GM12878 (cell line): ENCODE measurements around the gene S100A9. TPM values are rescaled to one million over a fixed set of nuclear protein-coding genes. Genes with fewer than 3 reads are reported as not detected.
A peak's percentile ranks its signal among the peaks of the same experiment; 100 is the strongest.

Experiments used
- ATF7 ChIP-seq: fragments of 450-650 bp; IDR thresholded peaks from 2 replicates; pipeline ENCODE4 v1.6.1; 2016; ENCODE audit warnings: low read depth, mild to moderate bottlenecking
- BHLHE40 ChIP-seq, 2 experiments: fragments of 450-650 bp in 1 of 2; IDR thresholded peaks; 2 replicates each; pipeline ENCODE4 v1.6.1; 2011 to 2017; ENCODE audit warnings: low read depth in 2 of 2, borderline replicate concordance in 1 of 2, improper control_type of control experiment in 1 of 2, low read length in 1 of 2, mild to moderate bottlenecking in 1 of 2
- CHD1 ChIP-seq: IDR thresholded peaks from 2 replicates; pipeline ENCODE4 v1.6.1; 2012; ENCODE audit warnings: low read depth, low read length, improper control_type of control experiment
- FOXM1 ChIP-seq: IDR thresholded peaks from 2 replicates; pipeline ENCODE4 v1.6.1; 2012; ENCODE audit warnings: low read depth, mild to moderate bottlenecking, inconsistent platforms, low read length, moderate library complexity
- IKZF1 ChIP-seq: fragments of 450-650 bp; conservative IDR thresholded peaks from 2 replicates; pipeline ENCODE4 v1.6.1; 2017; ENCODE audit warnings: antibody characterized with exemption, mild to moderate bottlenecking
- JUNB ChIP-seq: IDR thresholded peaks from 2 replicates; pipeline ENCODE4 v1.6.1; 2016; ENCODE audit warnings: antibody characterized with exemption, mild to moderate bottlenecking
- PML ChIP-seq: IDR thresholded peaks from 2 replicates; pipeline ENCODE4 v1.6.1; 2012; ENCODE audit warnings: low read length, inconsistent platforms
- POLR2AphosphoS5 ChIP-seq: IDR thresholded peaks from 2 replicates; pipeline ENCODE4 v1.6.1; 2011; ENCODE audit warnings: mild to moderate bottlenecking, low read length, inconsistent platforms
- RCOR1 ChIP-seq: conservative IDR thresholded peaks from 2 replicates; pipeline ENCODE4 v1.6.1; 2012; ENCODE audit warnings: low read depth, low read length, improper control_type of control experiment
- STAT3 ChIP-seq: IDR thresholded peaks from 2 replicates; pipeline ENCODE4 v1.6.1; 2011; ENCODE audit warnings: low read depth, low read length, improper control_type of control experiment
- YY1 ChIP-seq: IDR thresholded peaks from 2 replicates; pipeline ENCODE4 v1.6.1; 2011; ENCODE audit warnings: low read depth, mild to moderate bottlenecking, low read length
- ZNF24 ChIP-seq: fragments of 450-650 bp; IDR thresholded peaks from 2 replicates; pipeline ENCODE4 v1.6.1; 2017; ENCODE audit warnings: antibody characterized with exemption, mild to moderate bottlenecking
- polyA plus RNA-seq, 11 experiments: library from polyadenylated mRNA; depleted of rRNA in 4 of 11; unstranded in 6 of 11; stranded (reverse) in 5 of 11; fragments of >200 nt; fragmentation: Nextera tagmentation in 4 of 11; fragmentation: Illumina TruSeq in 1 of 11; extraction: Ambion mirVana in 4 of 11; extraction: Trizol in 1 of 11; gene quantifications; 1 replicate in 1 of 11; 2 replicates in 10 of 11; pipeline versions ENCODE4 v1.2.1 to v1.2.3, GENCODE V29; 2011 to 2016; ENCODE audit warnings: inconsistent platforms in 2 of 11, missing spikeins in 2 of 11, low read depth in 1 of 11
- total RNA-seq, 4 experiments: library from RNA; depleted of rRNA in 3 of 4; stranded (reverse); fragments of >200 nt in 3 of 4; fragmentation: Illumina TruSeq in 1 of 4; extraction: Trizol in 1 of 4; gene quantifications; 2 replicates each; pipeline versions ENCODE4 v1.2.1 to v1.2.3, GENCODE V29; 2013 to 2021
- TF ChIP-seq, protein P1 (sequence below): fragments of 450-650 bp; IDR thresholded peaks from 2 replicates; pipeline ENCODE4 v1.6.1; 2018; ENCODE audit warnings: borderline replicate concordance, mild to moderate bottlenecking; ENCODE audit not compliant: partially characterized antibody
- TF ChIP-seq, protein P2 (sequence below): fragments of 450-650 bp; IDR thresholded peaks from 2 replicates; pipeline ENCODE4 v1.6.1; 2016; ENCODE audit warnings: mild to moderate bottlenecking
- TF ChIP-seq, protein P3 (sequence below): IDR thresholded peaks from 2 replicates; pipeline ENCODE4 v1.6.1; 2012; ENCODE audit warnings: low read depth, low read length, improper control_type of control experiment
- TF ChIP-seq, protein P4 (sequence below): IDR thresholded peaks from 2 replicates; pipeline ENCODE4 v1.6.1; 2011; ENCODE audit warnings: borderline replicate concordance, low read depth, mild to moderate bottlenecking, moderate library complexity, low read length; ENCODE audit not compliant: insufficient read depth, poor library complexity, severe bottlenecking
- TF ChIP-seq, protein P5 (sequence below): fragments of 450-650 bp; IDR thresholded peaks from 2 replicates; pipeline ENCODE4 v1.6.1; 2017; ENCODE audit warnings: mild to moderate bottlenecking, moderate library complexity
- TF ChIP-seq, protein P6 (sequence below): IDR thresholded peaks from 2 replicates; pipeline ENCODE4 v1.6.1; 2012; ENCODE audit warnings: low read depth, low read length, improper control_type of control experiment

S100A9 gene
- total and polyA plus RNA-seq, 10 of the 15 experiments (the other 5 are each of a cell fraction or from before 2014, with no cell fraction given), result 0.22 to 1.7 (median 0.49) TPM; not detected in 3

DNA sequence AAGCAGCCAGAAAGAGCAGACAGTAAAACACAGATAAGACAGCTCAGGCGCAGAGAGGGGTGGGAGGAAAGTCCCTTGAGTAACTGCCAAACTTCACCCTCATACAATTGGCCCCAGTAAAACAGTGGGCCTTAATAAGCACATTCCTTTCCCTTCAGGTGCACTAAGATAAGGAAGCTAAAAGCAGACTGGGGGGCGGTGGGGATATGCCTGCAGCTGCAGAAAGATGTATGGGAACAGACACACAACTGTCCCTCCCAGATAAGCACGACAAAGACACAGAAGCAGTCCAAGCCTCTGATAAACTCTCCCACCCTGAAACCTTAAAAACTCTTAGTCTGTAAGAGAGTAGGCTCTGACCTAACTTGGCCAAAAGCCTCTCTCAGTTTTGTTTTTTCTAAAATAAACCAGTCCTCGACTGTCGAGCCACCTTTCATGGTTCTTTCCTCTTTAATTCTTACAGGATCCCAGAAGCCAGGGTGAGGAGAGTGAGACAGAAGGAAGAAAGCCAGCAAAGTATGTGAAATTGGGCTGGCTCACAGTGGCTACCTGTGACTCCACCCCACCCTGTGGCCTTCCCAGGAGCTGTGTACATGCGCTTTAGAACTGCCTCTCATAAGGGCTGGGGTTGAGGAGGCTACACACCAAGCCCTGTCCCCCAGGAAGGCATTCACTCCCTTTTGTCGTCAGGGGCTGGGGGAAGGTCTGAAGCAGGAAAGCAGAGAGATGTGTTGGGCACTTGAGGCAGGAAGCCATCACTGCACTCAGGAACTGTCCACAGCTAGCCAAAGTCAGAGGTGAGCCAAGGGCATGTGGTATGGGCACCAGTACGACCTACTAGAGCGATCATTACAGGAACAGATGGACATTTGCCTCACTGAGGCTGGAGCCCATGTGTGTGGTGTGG lies 13.6 kb upstream of the S100A9 start (continued):
- TF ChIP-seq, protein P1, sequence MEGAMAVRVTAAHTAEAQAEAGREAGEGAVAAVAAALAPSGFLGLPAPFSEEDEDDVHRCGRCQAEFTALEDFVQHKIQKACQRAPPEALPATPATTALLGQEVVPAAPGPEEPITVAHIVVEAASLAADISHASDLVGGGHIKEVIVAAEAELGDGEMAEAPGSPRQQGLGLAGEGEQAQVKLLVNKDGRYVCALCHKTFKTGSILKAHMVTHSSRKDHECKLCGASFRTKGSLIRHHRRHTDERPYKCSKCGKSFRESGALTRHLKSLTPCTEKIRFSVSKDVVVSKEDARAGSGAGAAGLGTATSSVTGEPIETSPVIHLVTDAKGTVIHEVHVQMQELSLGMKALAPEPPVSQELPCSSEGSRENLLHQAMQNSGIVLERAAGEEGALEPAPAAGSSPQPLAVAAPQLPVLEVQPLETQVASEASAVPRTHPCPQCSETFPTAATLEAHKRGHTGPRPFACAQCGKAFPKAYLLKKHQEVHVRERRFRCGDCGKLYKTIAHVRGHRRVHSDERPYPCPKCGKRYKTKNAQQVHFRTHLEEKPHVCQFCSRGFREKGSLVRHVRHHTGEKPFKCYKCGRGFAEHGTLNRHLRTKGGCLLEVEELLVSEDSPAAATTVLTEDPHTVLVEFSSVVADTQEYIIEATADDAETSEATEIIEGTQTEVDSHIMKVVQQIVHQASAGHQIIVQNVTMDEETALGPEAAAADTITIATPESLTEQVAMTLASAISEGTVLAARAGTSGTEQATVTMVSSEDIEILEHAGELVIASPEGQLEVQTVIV, result no peak
- TF ChIP-seq YY1, result no peak
- TF ChIP-seq, protein P2, sequence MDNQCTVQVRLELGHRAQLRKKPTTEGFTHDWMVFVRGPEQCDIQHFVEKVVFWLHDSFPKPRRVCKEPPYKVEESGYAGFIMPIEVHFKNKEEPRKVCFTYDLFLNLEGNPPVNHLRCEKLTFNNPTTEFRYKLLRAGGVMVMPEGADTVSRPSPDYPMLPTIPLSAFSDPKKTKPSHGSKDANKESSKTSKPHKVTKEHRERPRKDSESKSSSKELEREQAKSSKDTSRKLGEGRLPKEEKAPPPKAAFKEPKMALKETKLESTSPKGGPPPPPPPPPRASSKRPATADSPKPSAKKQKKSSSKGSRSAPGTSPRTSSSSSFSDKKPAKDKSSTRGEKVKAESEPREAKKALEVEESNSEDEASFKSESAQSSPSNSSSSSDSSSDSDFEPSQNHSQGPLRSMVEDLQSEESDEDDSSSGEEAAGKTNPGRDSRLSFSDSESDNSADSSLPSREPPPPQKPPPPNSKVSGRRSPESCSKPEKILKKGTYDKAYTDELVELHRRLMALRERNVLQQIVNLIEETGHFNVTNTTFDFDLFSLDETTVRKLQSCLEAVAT, result peak; percentile 6; the same call in 1 of the 2 replicates
- no peak for TF ChIP-seq CHD1
- no peak for TF ChIP-seq PML
- TF ChIP-seq ZNF24, result no peak
- TF ChIP-seq BHLHE40 (IDR thresholded peaks at IDR 0.05; ENCODE audit: borderline replicate concordance in 1 of 2, low read depth in 2 of 2, low read length in 1 of 2), result 0 out of 4 replicates have a peak, but pooled peaks of 1 of the 2 experiments have one; percentile 10
- peak; percentile 45; the same call in 1 of the 2 replicates for TF ChIP-seq POLR2AphosphoS5
- no peak for TF ChIP-seq RCOR1
- no peak for TF ChIP-seq STAT3
- TF ChIP-seq, protein P3, sequence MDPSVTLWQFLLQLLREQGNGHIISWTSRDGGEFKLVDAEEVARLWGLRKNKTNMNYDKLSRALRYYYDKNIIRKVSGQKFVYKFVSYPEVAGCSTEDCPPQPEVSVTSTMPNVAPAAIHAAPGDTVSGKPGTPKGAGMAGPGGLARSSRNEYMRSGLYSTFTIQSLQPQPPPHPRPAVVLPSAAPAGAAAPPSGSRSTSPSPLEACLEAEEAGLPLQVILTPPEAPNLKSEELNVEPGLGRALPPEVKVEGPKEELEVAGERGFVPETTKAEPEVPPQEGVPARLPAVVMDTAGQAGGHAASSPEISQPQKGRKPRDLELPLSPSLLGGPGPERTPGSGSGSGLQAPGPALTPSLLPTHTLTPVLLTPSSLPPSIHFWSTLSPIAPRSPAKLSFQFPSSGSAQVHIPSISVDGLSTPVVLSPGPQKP, result no peak
- no peak for TF ChIP-seq ATF7
- peak; percentile 5 for TF ChIP-seq IKZF1
- TF ChIP-seq, protein P4, sequence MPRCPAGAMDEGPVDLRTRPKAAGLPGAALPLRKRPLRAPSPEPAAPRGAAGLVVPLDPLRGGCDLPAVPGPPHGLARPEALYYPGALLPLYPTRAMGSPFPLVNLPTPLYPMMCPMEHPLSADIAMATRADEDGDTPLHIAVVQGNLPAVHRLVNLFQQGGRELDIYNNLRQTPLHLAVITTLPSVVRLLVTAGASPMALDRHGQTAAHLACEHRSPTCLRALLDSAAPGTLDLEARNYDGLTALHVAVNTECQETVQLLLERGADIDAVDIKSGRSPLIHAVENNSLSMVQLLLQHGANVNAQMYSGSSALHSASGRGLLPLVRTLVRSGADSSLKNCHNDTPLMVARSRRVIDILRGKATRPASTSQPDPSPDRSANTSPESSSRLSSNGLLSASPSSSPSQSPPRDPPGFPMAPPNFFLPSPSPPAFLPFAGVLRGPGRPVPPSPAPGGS, result no peak
- TF ChIP-seq, protein P5, sequence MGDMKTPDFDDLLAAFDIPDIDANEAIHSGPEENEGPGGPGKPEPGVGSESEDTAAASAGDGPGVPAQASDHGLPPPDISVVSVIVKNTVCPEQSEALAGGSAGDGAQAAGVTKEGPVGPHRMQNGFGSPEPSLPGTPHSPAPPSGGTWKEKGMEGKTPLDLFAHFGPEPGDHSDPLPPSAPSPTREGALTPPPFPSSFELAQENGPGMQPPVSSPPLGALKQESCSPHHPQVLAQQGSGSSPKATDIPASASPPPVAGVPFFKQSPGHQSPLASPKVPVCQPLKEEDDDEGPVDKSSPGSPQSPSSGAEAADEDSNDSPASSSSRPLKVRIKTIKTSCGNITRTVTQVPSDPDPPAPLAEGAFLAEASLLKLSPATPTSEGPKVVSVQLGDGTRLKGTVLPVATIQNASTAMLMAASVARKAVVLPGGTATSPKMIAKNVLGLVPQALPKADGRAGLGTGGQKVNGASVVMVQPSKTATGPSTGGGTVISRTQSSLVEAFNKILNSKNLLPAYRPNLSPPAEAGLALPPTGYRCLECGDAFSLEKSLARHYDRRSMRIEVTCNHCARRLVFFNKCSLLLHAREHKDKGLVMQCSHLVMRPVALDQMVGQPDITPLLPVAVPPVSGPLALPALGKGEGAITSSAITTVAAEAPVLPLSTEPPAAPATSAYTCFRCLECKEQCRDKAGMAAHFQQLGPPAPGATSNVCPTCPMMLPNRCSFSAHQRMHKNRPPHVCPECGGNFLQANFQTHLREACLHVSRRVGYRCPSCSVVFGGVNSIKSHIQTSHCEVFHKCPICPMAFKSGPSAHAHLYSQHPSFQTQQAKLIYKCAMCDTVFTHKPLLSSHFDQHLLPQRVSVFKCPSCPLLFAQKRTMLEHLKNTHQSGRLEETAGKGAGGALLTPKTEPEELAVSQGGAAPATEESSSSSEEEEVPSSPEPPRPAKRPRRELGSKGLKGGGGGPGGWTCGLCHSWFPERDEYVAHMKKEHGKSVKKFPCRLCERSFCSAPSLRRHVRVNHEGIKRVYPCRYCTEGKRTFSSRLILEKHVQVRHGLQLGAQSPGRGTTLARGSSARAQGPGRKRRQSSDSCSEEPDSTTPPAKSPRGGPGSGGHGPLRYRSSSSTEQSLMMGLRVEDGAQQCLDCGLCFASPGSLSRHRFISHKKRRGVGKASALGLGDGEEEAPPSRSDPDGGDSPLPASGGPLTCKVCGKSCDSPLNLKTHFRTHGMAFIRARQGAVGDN, result peak; percentile 62; the same call in 1 of the 2 replicates
- TF ChIP-seq, protein P6, sequence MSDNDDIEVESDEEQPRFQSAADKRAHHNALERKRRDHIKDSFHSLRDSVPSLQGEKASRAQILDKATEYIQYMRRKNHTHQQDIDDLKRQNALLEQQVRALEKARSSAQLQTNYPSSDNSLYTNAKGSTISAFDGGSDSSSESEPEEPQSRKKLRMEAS, result no peak
- 0 out of 2 replicates have a peak, but pooled peaks have one; percentile 30 for TF ChIP-seq FOXM1
- TF ChIP-seq JUNB, result no peak
